Suprapubic skin (tissue), 4 donors: Measurements from ENCODE around the gene MLEC. TPM values are rescaled to one million over a fixed set of nuclear protein-coding genes. Genes with fewer than 3 reads are reported as not detected.

Experiments used
- DNase-seq, 2 donors: peaks; one replicate each; pipeline ENCODE4 v3.0.0-alpha.2; 2019; ENCODE audit warnings: low spot score in 2 of 2
- H3K27ac ChIP-seq: fragments of 200-600 bp; sonication (generic); one replicate; pipeline ENCODE4 v1.5.1; 2019
- H3K27me3 ChIP-seq: fragments of 200-600 bp; sonication (generic); one replicate; pipeline ENCODE4 v1.5.1; 2019
- H3K36me3 ChIP-seq: fragments of 200-600 bp; sonication (generic); one replicate; pipeline ENCODE4 v1.5.1; 2019
- H3K4me1 ChIP-seq: fragments of 200-600 bp; sonication (generic); one replicate; pipeline ENCODE4 v1.5.1; 2019
- H3K4me3 ChIP-seq: fragments of 200-600 bp; sonication (generic); one replicate; pipeline ENCODE4 v1.5.1; 2019; ENCODE audit warnings: mild to moderate bottlenecking
- H3K9me3 ChIP-seq: fragments of 200-600 bp; sonication (generic); one replicate; pipeline ENCODE4 v1.5.1; 2019
- CTCF ChIP-seq, 2 donors: fragments of 200-600 bp in 1 of 2; fragments of 450-650 bp in 1 of 2; sonication (generic) in 1 of 2; IDR thresholded peaks; one replicate each; pipeline ENCODE4 v1.5.1; 2016 to 2019; ENCODE audit warnings: antibody characterized with exemption in 2 of 2, mild to moderate bottlenecking in 1 of 2, moderate library complexity in 1 of 2
- EP300 ChIP-seq: sonication (generic); formaldehyde crosslinking; IDR thresholded peaks from one replicate; pipeline ENCODE4 v1.6.1; 2017; ENCODE audit warnings: antibody characterized with exemption
- POLR2A ChIP-seq, 2 donors: fragments of 450-650 bp; IDR thresholded peaks; one replicate each; pipeline ENCODE4 v1.6.1; 2017; ENCODE audit warnings: antibody characterized with exemption in 2 of 2, mild to moderate bottlenecking in 2 of 2, moderate library complexity in 2 of 2
- POLR2AphosphoS5 ChIP-seq, 3 donors: sonication (generic); formaldehyde crosslinking; IDR thresholded peaks; one replicate each; pipeline ENCODE4 v1.6.1; 2017; ENCODE audit warnings: antibody characterized with exemption in 3 of 3
- WGBS: methylation state at CpG from one replicate; pipeline ENCODE4 v1.1.5; 2018; 5-methylcytosine and 5-hydroxymethylcytosine counted together
- total RNA-seq, 4 donors: library from RNA; depleted of rRNA; stranded (reverse); fragments of >200 nt; gene quantifications; one replicate each; pipeline ENCODE4 v1.1.0, GENCODE V29; 2016

Gene MLEC
- total RNA-seq, 4 donors from 2014 or later: 34.8 to 72.6 (median 60.4) TPM

- Histone ChIP-seq H3K4me1 (no peaks in the 10 kb centered on the region), H3K27me3 (no peaks in the 10 kb centered on the region), H3K9me3 (no peaks in the 10 kb centered on the region), H3K36me3 (peaks cover 20% of the 10 kb centered on the region), H3K4me3 (no peak overlapping the region), H3K27ac (no peak overlapping the region)
- 85% methylated on average over 15 of the region's 16 CpGs for WGBS
- TF ChIP-seq POLR2A (IDR thresholded peaks at IDR 0.05): no peak
- DNase-seq: no peak
Measured at GRCh38 chr12:120739821-120740613, 53.1 kb downstream of the MLEC start.

- H3K36me3 ChIP-seq: peaks cover 20% of the 10 kb centered on the region
- TF ChIP-seq POLR2A (IDR thresholded peaks at IDR 0.05): no peak
- no peak for TF ChIP-seq POLR2AphosphoS5 (IDR thresholded peaks at IDR 0.05)
- no peaks in the 10 kb centered on the region for H3K9me3 ChIP-seq
- no peak for DNase-seq
- H3K27ac ChIP-seq: no peak overlapping the region
- H3K4me1 ChIP-seq: no peaks in the 10 kb centered on the region
- WGBS: no CpG with 5 or more reads among the region's 15 CpGs
- H3K27me3 ChIP-seq: no peaks in the 10 kb centered on the region
- no peak overlapping the region for H3K4me3 ChIP-seq
Measured at GRCh38 chr12:120740871-120741270, 53.9 kb downstream of the MLEC start.

DNA sequence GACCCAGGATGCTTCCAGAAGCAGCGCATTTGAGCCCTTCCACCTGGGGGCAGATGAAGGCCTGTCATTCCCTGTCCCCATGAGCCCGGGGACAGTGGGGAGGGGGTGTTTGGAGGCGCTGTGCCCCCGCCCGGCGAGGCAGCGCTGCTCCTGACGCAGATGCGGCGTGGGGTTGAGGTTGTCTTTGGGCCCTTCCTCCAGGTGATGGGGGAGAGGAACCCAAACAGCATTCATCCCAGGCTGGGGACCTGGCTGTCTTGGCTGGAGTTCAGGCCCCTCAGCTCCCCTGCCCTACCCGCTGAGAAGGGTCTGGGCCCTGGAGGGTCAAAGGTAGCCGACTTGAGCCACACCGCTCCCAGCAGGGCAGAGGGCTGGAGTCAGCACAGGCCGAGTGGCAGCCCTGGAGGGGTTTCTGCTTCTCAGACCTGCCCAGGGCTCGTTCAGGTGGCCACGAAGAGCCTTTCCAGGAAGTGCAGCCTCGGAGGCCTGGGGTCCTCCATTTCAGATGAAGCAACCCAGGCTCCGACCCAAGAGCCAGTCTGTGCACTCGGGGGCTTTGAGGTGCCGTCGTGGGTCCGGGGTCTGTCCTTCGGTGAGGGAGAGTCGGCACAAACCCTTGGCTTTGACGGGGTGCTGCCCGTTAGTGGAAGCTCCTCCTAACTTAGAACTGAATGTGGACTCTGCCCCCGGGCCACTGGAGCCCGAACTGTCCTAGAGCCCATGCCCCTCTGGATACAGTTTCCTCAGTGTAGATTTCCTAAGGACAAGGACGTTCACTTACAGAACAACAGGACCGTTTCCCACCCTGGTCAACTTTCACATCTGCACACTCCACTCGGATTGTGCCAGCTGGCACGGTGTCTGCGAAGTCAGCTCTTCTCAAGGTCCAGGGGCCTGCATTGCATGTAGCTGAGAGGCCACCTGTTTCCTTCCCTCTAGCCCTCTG, 54.8 kb downstream of the MLEC start:
- no peaks in the 10 kb centered on the region for H3K27me3 ChIP-seq
- WGBS: 83% methylated on average over 21 of the region's 33 CpGs
- H3K27ac ChIP-seq: no peak overlapping the region

GRCh38 chr12:120744922-120745493, 58.1 kb downstream of the MLEC start:
- no peaks in the 10 kb centered on the region for H3K4me1 ChIP-seq
- no peak for DNase-seq
- no peak overlapping the region for H3K4me3 ChIP-seq
- no peak overlapping the region for H3K27ac ChIP-seq
- TF ChIP-seq POLR2AphosphoS5 (IDR thresholded peaks at IDR 0.05) (no peak), EP300 (no peak), CTCF (IDR thresholded peaks at IDR 0.05) (no peak), POLR2A (IDR thresholded peaks at IDR 0.05) (no peak)
- no peaks in the 10 kb centered on the region for H3K36me3 ChIP-seq
- no peaks in the 10 kb centered on the region for H3K9me3 ChIP-seq
- WGBS: 87% methylated on average over 13 of the region's 15 CpGs
- H3K27me3 ChIP-seq: no peaks in the 10 kb centered on the region

More for the DNA sequence above, 54.8 kb downstream of the MLEC start:
- Histone ChIP-seq H3K4me1 (no peaks in the 10 kb centered on the region), H3K4me3 (no peak overlapping the region), H3K36me3 (peaks cover 20% of the 10 kb centered on the region), H3K9me3 (no peaks in the 10 kb centered on the region)
- DNase-seq: no peak
- no peak for TF ChIP-seq EP300
- TF ChIP-seq CTCF (IDR thresholded peaks at IDR 0.05): no peak
- no peak for TF ChIP-seq POLR2A (IDR thresholded peaks at IDR 0.05)
- TF ChIP-seq POLR2AphosphoS5 (IDR thresholded peaks at IDR 0.05): no peak

DNA sequence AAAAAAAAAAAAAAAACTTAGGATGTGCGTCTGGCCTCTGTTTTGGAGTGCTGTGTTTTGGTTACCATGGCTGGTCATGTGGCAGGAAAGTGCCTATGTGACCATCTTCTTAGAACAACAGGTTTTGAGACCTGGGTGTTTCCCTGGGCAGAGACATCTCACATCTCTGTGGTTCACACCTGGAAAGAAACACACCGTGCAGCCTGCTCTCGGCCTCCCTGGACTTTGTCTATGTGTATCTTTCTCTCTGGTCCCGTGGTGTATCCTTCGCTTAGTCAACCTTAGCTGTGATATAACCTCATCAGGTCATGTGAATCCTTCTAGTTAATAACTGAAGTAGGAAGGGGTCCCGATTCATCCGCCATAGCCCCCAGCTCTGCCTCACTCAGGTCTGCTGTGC, 61.3 kb downstream of the MLEC start:
- H3K9me3 ChIP-seq: no peaks in the 10 kb centered on the region
- no peak for TF ChIP-seq CTCF (IDR thresholded peaks at IDR 0.05)
- no peak for TF ChIP-seq EP300
- no peak for TF ChIP-seq POLR2A (IDR thresholded peaks at IDR 0.05)
- TF ChIP-seq POLR2AphosphoS5 (IDR thresholded peaks at IDR 0.05): no peak
- H3K27ac ChIP-seq: no peak overlapping the region

GRCh38 chr12:120749256-120749655, 62.3 kb downstream of the MLEC start:
- Histone ChIP-seq H3K9me3 (no peaks in the 10 kb centered on the region), H3K27ac (no peak overlapping the region), H3K4me3 (no peak overlapping the region), H3K4me1 (no peaks in the 10 kb centered on the region), H3K27me3 (no peaks in the 10 kb centered on the region), H3K36me3 (no peaks in the 10 kb centered on the region)
- WGBS: 78% methylated on average over 5 of the region's 5 CpGs
- no peak for TF ChIP-seq CTCF (IDR thresholded peaks at IDR 0.05)
- TF ChIP-seq EP300: no peak
- TF ChIP-seq POLR2A (IDR thresholded peaks at IDR 0.05): no peak
- TF ChIP-seq POLR2AphosphoS5 (IDR thresholded peaks at IDR 0.05): no peak
- DNase-seq: no peak

More for the DNA sequence above, 61.3 kb downstream of the MLEC start:
- 88% methylated on average over 7 of the region's 7 CpGs for WGBS
- Histone ChIP-seq H3K4me1 (no peaks in the 10 kb centered on the region), H3K27me3 (no peaks in the 10 kb centered on the region), H3K4me3 (no peak overlapping the region), H3K36me3 (no peaks in the 10 kb centered on the region)
- DNase-seq: no peak
